ENCODE measurements around the gene POLRMT.
"Not testable (repeated sequence)": the region's sequence is repeated elsewhere in the genome, so short reads cannot be mapped to it uniquely, and the experiment has no call there.

Gene POLRMT

GRCh38 chr19:628168-628567 is 5.2 kb downstream of the POLRMT start:
- DNase-seq (ENCODE audit: low spot score), result no peak

- DNase-seq (ENCODE audit: low spot score), result not testable (repeated sequence)
Measured at GRCh38 chr19:626566-626965, 6.8 kb downstream of the POLRMT start.

GRCh38 chr19:625257-625656 is 8.1 kb downstream of the POLRMT start:
- no peak for DNase-seq (ENCODE audit: low spot score)

- DNase-seq (ENCODE audit: low spot score), result no peak
Measured at GRCh38 chr19:624433-625109, 8.8 kb downstream of the POLRMT start.

GRCh38 chr19:623974-624373 is 9.4 kb downstream of the POLRMT start:
- DNase-seq (ENCODE audit: low spot score), result no peak

GRCh38 chr19:623175-623916 is 10.0 kb downstream of the POLRMT start:
- no peak for DNase-seq (ENCODE audit: low spot score)

- DNase-seq (ENCODE audit: low spot score), result no peak
Measured at GRCh38 chr19:622666-623065, 10.7 kb downstream of the POLRMT start.

GRCh38 chr19:621819-622218 is 11.5 kb downstream of the POLRMT start:
- DNase-seq (ENCODE audit: low spot score), result no peak

GRCh38 chr19:621191-621590 is 12.1 kb downstream of the POLRMT start:
- not testable (repeated sequence) for DNase-seq (ENCODE audit: low spot score)

GRCh38 chr19:620166-620862 is 13.0 kb downstream of the POLRMT start:
- no peak for DNase-seq (ENCODE audit: low spot score)

GRCh38 chr19:619286-620002 is 13.9 kb downstream of the POLRMT start:
- DNase-seq (ENCODE audit: low spot score), result no peak

GRCh38 chr19:618674-619285 is 14.6 kb downstream of the POLRMT start:
- no peak for DNase-seq (ENCODE audit: low spot score)

- no peak for DNase-seq (ENCODE audit: low spot score)
Measured at GRCh38 chr19:618247-618619, 15.1 kb downstream of the POLRMT start.

- no peak for DNase-seq (ENCODE audit: low spot score)
Measured at GRCh38 chr19:617551-618246, 15.6 kb downstream of the POLRMT start.

GRCh38 chr19:616747-617526 is 16.4 kb downstream of the POLRMT start:
- no peak for DNase-seq (ENCODE audit: low spot score)

GRCh38 chr19:616062-616700 is 17.2 kb downstream of the POLRMT start:
- no peak for DNase-seq (ENCODE audit: low spot score)

GRCh38 chr19:615619-616018 is 17.7 kb downstream of the POLRMT start:
- no peak for DNase-seq (ENCODE audit: low spot score)

- no peak for DNase-seq (ENCODE audit: low spot score)
Measured at GRCh38 chr19:613732-614567, 19.4 kb downstream of the POLRMT start.

- no peak for DNase-seq (ENCODE audit: low spot score)
Measured at GRCh38 chr19:612941-613340, 20.4 kb downstream of the POLRMT start.

Data from activated CD4-positive, alpha-beta T cell treated with anti-CD3 and anti-CD28 coated beads, Interleukin-2, Interleukin-4, amounts not matched to agents 100 ng/mL and 50 ng/mL, durations not matched to agents 16 hours and 8 hours (primary cell).